Measurements from ENCODE around the gene ACTG1. TPM values are rescaled to one million over a fixed set of nuclear protein-coding genes. Genes with fewer than 3 reads are reported as not detected.

Gene ACTG1
- total RNA-seq, 4 donors from 2014 or later, result 972 to 1,850 (median 1,126) TPM

DNA sequence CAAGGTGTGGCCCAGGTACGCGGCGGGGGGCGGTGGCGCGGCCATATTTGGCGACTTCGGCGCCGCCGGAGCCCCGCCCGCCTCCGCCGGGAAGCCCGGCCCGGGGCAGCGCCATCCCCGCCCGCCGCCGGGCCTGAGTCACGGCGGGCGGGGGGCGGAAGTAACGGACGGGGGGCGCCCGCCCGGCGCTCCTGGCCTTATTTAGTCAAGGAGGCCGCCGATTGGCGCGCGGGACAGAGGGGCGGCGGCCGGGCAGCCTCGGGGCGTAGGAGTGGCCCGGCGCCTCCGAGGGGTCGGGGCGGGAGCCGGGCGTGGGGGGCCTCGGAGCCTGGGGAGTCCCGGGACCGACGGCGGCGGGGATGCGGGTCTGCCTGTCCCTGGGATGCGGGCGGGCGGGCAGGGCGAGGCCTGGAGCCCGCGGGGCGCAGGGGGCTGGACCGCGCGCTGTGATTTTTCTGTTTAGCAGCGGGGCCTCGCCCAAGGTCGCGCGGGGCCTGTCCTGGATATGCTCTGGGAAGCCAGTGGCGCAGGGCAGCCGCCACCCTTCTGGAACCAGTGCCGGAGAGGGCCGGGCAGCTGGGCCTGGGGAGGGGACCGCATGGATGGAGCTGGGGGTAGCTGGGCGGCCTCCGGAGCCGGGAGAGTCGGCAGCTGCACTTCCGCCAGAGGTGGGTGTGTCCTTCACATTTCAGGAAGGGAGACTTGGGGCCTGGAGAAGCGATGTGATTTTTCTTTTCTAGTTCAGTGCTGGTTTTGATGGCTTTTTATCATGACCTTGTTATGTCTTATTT lies 2.3 kb upstream of the ACTG1 start:
- Histone ChIP-seq H3K27me3 (peaks cover 0 to 5% (median 0%) of the 10 kb centered on the region in 4 donors), H3K9me3 (no peaks in the 10 kb centered on the region), H3K4me1 (peaks cover 46 to 67% (median 57%) of the 10 kb centered on the region in 4 donors), H3K4me3 (peak overlapping the region; percentile 88 to 94 (median 91)), H3K27ac (replicated peaks in 1 of 4) (peak overlapping the region; percentile 100), H3K36me3 (peaks cover 21 to 26% (median 23%) of the 10 kb centered on the region in 4 donors)
- TF ChIP-seq, protein P1, sequence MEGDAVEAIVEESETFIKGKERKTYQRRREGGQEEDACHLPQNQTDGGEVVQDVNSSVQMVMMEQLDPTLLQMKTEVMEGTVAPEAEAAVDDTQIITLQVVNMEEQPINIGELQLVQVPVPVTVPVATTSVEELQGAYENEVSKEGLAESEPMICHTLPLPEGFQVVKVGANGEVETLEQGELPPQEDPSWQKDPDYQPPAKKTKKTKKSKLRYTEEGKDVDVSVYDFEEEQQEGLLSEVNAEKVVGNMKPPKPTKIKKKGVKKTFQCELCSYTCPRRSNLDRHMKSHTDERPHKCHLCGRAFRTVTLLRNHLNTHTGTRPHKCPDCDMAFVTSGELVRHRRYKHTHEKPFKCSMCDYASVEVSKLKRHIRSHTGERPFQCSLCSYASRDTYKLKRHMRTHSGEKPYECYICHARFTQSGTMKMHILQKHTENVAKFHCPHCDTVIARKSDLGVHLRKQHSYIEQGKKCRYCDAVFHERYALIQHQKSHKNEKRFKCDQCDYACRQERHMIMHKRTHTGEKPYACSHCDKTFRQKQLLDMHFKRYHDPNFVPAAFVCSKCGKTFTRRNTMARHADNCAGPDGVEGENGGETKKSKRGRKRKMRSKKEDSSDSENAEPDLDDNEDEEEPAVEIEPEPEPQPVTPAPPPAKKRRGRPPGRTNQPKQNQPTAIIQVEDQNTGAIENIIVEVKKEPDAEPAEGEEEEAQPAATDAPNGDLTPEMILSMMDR (IDR thresholded peaks at IDR 0.05), result no peak
- TF ChIP-seq POLR2AphosphoS5 (IDR thresholded peaks at IDR 0.05) (peak; percentile 63 to 85), POLR2A (IDR thresholded peaks at IDR 0.05; ENCODE audit: low read depth) (peak; percentile 62), EP300 (IDR thresholded peaks at IDR 0.05) (no peak)
- no peak for DNase-seq (ENCODE audit: extremely low spot score)
- intact Hi-C loops (cut with DNase I), result loop anchor here (5.0 kb wide), 2 partner anchors 37 to 118 kb away; partner anchors contain the start of genes BAHCC1 and FAAP100
- under 1% methylated on average over 35 of the region's 82 CpGs for WGBS

DNA sequence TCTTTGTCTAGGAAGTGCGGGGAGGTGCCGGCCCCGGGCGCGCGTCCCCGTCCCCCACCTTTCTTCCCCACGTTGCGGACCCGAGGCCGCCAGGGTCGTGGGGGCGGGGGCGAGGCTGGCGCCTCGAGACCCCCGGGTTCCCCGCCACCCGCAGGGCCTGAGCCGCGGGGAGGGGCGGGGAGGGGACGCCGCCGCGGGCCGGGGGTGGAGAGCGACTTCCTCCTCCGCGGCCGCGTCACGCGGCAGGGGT lies 1.8 kb upstream of the ACTG1 start:
- DNase-seq (ENCODE audit: extremely low spot score), result no peak
- Histone ChIP-seq H3K36me3 (peaks cover 27 to 31% (median 28%) of the 10 kb centered on the region in 4 donors), H3K27me3 (peaks cover 0 to under 1% (median 0%) of the 10 kb centered on the region in 4 donors), H3K9me3 (no peaks in the 10 kb centered on the region), H3K4me3 (peak overlapping the region; percentile 88 to 94 (median 91)), H3K27ac (replicated peaks in 1 of 4) (peak overlapping the region; percentile 100), H3K4me1 (peaks cover 45 to 67% (median 56%) of the 10 kb centered on the region in 4 donors)
- 3% methylated on average over 24 of the region's 34 CpGs for WGBS
- TF ChIP-seq POLR2AphosphoS5 (IDR thresholded peaks at IDR 0.05) (no peak), POLR2A (IDR thresholded peaks at IDR 0.05; ENCODE audit: low read depth) (peak; percentile 23), EP300 (IDR thresholded peaks at IDR 0.05) (no peak)
- TF ChIP-seq, protein P1 (IDR thresholded peaks at IDR 0.05), result no peak
- intact Hi-C loops (cut with DNase I), result loop anchor here (5.0 kb wide), 1 partner anchor 117 kb away; the partner anchor contains the start of gene BAHCC1

DNA sequence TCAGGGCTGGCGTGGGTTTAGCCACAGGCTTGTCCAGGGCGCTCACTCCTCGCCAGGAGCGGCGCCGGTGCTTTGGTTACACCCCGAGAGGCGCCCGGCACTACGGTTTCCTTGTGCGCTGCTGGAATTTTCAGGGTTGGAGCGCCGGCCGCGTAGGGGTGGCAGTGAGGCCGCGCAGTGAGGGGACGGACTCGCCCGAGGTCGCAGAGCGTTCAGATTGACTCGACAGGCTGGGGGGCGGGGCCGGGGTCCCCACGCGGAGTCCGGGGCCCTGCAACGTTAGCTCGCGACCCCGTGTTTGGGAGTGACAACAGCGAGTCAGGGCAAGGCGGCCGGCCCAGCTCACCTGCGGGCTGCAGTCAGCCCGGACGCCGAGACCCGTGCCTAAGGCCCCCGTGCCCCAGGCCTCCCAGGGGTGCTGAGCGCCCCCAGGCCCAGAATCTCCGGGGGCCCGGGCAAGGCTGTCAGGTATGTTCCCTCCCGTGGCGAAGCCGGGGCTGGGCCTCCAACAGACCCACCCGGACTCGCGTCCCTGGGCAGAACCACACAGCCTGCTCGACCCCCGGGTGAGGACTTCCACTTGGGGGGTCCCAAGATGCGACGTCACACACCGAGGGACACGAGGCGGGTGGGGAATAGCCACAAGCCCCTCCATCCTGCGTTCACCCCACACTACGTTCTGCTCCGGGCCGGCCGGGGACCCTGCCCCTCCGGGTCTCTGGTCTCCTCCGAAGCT lies 1.3 kb upstream of the ACTG1 start:
- Histone ChIP-seq H3K4me3 (peak overlapping the region; percentile 88 to 94 (median 91)), H3K27ac (replicated peaks in 1 of 4) (peak overlapping the region; percentile 100), H3K4me1 (peaks cover 42 to 67% (median 56%) of the 10 kb centered on the region in 4 donors), H3K36me3 (peaks cover 30 to 36% (median 33%) of the 10 kb centered on the region in 4 donors), H3K9me3 (no peaks in the 10 kb centered on the region), H3K27me3 (no peaks in the 10 kb centered on the region)
- 3% methylated on average over 34 of the region's 64 CpGs for WGBS
- TF ChIP-seq POLR2AphosphoS5 (IDR thresholded peaks at IDR 0.05), result peak in 1 of 2 donors; percentile 26
- TF ChIP-seq, protein P1 (IDR thresholded peaks at IDR 0.05), result no peak
- intact Hi-C loops (cut with DNase I), result loop anchor here (5.0 kb wide), 1 partner anchor 117 kb away; the partner anchor contains the start of gene BAHCC1
- DNase-seq (ENCODE audit: extremely low spot score), result no peak

DNA sequence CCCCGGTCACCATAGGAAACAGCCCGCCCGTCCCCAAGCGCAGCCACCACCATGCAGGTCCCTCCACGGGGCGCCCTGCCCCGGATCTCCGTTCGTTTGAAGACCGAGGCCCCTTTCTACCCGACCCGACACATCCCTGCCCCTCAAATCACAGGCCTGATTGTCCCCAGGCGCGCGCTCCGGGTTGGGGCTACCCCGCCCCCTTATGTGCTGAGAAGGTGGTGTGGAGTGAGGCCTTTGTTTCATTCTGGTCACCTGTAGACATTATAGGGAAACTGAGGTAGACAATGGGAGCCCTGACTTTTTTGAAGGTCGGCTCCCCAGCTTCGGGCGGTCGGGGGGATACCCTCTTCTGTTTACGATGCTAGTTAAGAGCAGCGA lies 763 bp upstream of the ACTG1 start:
- Histone ChIP-seq H3K27ac (replicated peaks in 1 of 4) (peak overlapping the region; percentile 100), H3K27me3 (no peaks in the 10 kb centered on the region), H3K9me3 (no peaks in the 10 kb centered on the region), H3K4me3 (peak overlapping the region; percentile 88 to 94 (median 91)), H3K36me3 (peaks cover 30 to 42% (median 38%) of the 10 kb centered on the region in 4 donors), H3K4me1 (peaks cover 37 to 67% (median 56%) of the 10 kb centered on the region in 4 donors)
- WGBS, result 9% methylated on average over 22 of the region's 23 CpGs
- intact Hi-C loops (cut with DNase I), result loop anchor here (5.0 kb wide), 1 partner anchor 116 kb away; the partner anchor contains the start of gene BAHCC1
- peak; percentile 95 for DNase-seq (ENCODE audit: extremely low spot score)
- no peak for TF ChIP-seq EP300 (IDR thresholded peaks at IDR 0.05)
- no peak for TF ChIP-seq POLR2A (IDR thresholded peaks at IDR 0.05; ENCODE audit: low read depth)
- TF ChIP-seq POLR2AphosphoS5 (IDR thresholded peaks at IDR 0.05), result no peak
- TF ChIP-seq, protein P1 (IDR thresholded peaks at IDR 0.05), result no peak

Measured in esophagus muscularis mucosa (tissue), 4 donors.